Skeletal muscle satellite cell (primary cell): ENCODE measurements around the gene NPPC.
"Not testable (repeated sequence)": the region's sequence is repeated elsewhere in the genome, so short reads cannot be mapped to it uniquely, and the experiment has no call there.

Source experiments
- H3K27me3 ChIP-seq: 2 replicates; pipeline ENCODE4 v1.7.0; 2013; ENCODE audit warnings: low read length; ENCODE audit not compliant: control insufficient read depth, insufficient read depth
- H3K36me3 ChIP-seq: 2 replicates; pipeline ENCODE4 v1.7.0; 2013; ENCODE audit warnings: mild to moderate bottlenecking, control low read depth, low read length; ENCODE audit not compliant: insufficient read depth
- H3K4me1 ChIP-seq: 2 replicates; pipeline ENCODE4 v1.7.0; 2013; ENCODE audit warnings: low read length; ENCODE audit not compliant: control insufficient read depth, insufficient read depth
- H3K4me2 ChIP-seq: 2 replicates; pipeline ENCODE4 v1.7.0; 2013; ENCODE audit warnings: mild to moderate bottlenecking, low read length
- H3K4me3 ChIP-seq: 2 replicates; pipeline ENCODE4 v1.7.0; 2013; ENCODE audit warnings: low read length
- H3K9ac ChIP-seq: 2 replicates; pipeline ENCODE4 v1.7.0; 2013; ENCODE audit warnings: mild to moderate bottlenecking, low read depth, low read length, moderate library complexity
- H3K9me3 ChIP-seq: replicated peaks from 2 replicates; pipeline ENCODE4 v1.7.0; 2013; ENCODE audit warnings: mild to moderate bottlenecking, control low read depth, low read length

The NPPC gene

DNA sequence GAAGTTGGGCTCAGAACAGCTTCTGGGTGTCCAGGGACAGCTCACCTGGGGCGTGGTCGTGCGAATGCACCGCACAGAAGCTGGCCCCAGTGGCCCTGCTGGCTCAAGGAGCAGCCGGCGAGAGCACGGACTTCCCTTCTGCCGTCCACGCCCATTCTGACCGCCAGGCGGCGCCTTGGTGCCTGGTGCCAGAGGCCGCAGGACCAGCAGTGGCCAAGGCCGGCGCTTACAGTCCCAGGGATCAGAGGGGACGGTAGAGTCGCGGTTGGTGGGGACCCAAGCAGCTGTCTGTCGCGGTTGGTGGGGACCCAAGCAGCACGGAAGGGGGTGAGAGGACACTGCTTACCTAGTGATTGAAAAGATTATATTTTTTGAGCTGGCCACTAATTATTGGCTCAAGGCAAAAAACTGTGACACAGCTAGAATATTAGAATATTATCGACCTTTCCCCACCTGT lies 25.7 kb downstream of the NPPC start:
- Histone ChIP-seq H3K4me2 (peak overlapping the region; percentile 37), H3K9me3 (no peaks in the 10 kb centered on the region), H3K9ac (no peak overlapping the region), H3K27me3 (peaks cover 28% of the 10 kb centered on the region), H3K36me3 (no peaks in the 10 kb centered on the region), H3K4me3 (no peak overlapping the region), H3K4me1 (no peaks in the 10 kb centered on the region)

DNA sequence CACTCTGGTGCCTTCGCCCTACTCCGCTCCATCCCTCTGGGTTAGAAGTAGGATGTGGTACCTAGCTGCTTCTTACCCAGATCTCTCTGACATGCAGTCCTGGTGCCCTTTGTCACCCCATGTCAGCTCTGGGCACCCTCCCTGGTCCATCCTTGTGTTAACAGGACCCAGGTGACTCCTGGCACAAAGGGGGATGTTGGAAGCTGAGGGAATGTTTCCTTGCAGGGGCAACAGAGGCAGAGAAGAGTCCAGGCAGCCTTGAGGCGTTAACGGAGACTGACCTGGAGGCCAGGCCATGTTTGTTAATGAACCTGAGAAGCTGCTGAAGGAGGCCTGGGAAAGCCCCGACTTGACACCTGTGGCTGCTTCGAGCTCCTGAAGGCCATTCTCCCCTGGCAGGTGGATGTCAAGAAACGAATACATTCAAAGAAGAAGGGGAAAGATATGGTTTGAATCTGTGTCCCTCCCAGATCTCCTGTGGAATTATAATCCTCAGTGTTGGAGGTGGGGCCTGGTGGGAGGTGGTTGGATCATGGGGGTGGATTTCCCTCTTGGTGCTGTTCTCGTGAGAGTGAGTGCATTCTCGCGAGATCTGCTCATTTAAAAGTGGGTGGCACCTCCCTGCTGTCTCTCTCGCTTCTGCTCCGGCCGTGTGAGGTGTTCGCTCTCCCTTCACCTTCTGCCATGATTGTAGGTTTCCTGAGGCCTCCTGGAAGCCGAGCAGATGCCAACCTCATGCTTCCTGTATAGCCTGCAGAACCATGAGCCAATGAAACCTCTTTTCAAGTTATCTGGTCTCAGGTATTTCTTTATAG lies 31.4 kb downstream of the NPPC start:
- H3K36me3 ChIP-seq: no peaks in the 10 kb centered on the region
- no peaks in the 10 kb centered on the region for H3K4me1 ChIP-seq
- H3K9ac ChIP-seq: no peak overlapping the region
- no peak overlapping the region for H3K4me2 ChIP-seq
- H3K27me3 ChIP-seq: peaks cover 42% of the 10 kb centered on the region
- no peak overlapping the region for H3K4me3 ChIP-seq
- H3K9me3 ChIP-seq: no peaks in the 10 kb centered on the region

DNA sequence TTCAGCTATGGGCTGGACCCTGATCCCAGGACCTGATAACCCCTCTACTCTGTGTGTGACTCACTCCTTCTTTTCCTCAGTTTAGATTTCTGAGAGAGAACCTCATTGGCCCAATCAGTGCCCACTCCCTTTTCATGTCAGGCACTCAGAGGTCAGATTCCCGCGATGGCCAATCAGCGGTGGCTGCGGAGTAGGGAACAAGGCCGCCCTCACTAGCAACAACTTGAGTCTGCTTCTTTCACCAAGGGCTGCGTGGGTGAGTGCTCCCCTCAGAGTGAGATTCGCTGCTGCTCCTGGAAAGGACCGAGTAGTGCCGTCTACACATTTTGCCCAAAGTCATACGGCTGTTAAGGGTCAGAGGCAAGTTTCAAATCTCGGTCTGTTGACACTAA lies 34.7 kb downstream of the NPPC start:
- Histone ChIP-seq H3K9ac (no peak overlapping the region), H3K4me2 (no peak overlapping the region), H3K9me3 (no peaks in the 10 kb centered on the region), H3K4me1 (no peaks in the 10 kb centered on the region), H3K36me3 (no peaks in the 10 kb centered on the region), H3K4me3 (no peak overlapping the region), H3K27me3 (peaks cover 42% of the 10 kb centered on the region)

DNA sequence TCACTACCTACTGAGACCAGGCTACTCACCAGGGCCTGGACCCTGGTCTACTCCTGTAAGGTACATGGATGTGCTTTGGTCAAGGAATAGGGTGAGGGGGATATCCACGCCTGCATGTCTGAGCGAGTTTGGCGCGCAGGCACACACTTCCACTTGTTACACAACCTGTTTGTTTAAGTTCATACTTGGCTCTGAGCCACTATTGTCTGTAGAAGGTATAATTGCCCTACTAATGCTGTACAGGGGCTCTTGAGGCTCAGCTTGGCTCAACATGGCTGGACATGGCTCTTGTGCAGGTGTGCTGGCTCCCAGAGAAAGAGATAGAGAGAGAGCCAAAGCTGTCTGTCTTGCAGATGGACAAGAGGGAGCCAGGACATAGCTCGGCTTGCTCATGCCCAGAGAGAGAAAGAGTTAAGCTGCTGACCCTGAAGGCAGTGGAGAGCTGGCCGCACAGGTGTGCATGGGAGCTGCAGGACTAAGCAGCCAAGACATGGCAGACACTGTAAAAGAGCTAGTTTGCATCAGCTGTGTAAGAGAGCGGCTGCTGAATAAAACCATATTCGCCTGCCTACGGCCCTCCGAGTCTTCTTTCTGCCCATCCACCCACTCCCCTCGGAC lies 35.2 kb downstream of the NPPC start:
- no peak overlapping the region for H3K4me2 ChIP-seq
- H3K27me3 ChIP-seq: peaks cover 47% of the 10 kb centered on the region
- no peak overlapping the region for H3K4me3 ChIP-seq
- no peaks in the 10 kb centered on the region for H3K36me3 ChIP-seq
- H3K9ac ChIP-seq: no peak overlapping the region
- H3K4me1 ChIP-seq: no peaks in the 10 kb centered on the region
- no peaks in the 10 kb centered on the region for H3K9me3 ChIP-seq

DNA sequence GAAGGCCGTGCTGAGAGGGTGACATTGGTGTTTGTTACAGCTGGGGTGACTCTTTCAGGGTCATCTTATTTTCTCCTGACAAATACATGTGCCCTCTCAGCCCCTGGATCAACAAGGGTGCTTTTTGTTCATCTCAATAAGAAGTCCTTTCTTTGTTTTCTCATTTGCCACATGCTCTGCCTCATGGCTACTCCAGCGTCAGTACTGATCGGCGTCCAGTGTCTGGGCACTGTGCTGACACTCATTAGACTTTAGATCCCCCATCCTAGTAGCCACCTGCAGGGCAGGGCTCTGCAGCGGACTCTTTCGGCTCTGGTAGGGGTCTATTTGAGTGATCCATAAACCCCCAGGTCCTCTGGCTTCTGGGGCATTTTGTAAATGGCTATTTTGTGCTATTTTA lies 38.4 kb downstream of the NPPC start:
- Histone ChIP-seq H3K4me2 (no peak overlapping the region), H3K9me3 (no peaks in the 10 kb centered on the region), H3K27me3 (peaks cover 53% of the 10 kb centered on the region), H3K9ac (no peak overlapping the region), H3K36me3 (no peaks in the 10 kb centered on the region), H3K4me1 (no peaks in the 10 kb centered on the region), H3K4me3 (no peak overlapping the region)

DNA sequence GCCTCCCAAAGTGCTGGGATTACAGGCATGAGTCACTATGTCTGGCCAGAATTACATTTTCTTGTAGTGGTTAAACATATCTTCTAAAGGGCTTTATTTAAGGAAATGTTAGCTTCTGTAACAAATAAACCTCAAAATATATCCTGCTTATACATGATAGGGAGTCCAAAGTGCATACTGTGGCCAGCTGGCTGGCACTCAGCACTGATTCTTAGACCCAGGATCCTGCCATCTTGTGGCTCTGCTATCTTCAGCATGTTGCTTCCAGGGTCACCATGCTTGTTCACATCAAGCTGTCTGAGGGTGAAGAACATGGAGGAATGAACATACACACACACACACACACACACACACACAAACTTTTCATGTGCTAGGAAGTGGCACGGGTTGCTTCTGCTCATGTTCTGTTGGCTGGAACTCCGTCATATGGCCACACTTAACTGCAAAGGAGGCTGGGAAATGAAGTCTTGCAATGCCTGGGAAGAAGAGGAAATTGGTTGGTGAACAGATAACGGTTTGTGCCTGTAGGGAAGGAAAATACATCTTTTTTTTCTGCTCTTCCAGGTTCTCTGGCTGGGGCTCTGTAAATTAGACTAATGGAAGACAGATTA lies 40.0 kb downstream of the NPPC start:
- Histone ChIP-seq H3K4me1 (no peaks in the 10 kb centered on the region), H3K36me3 (no peaks in the 10 kb centered on the region), H3K4me3 (no peak overlapping the region), H3K9me3 (no peaks in the 10 kb centered on the region), H3K9ac (no peak overlapping the region), H3K4me2 (no peak overlapping the region), H3K27me3 (peaks cover 48% of the 10 kb centered on the region)

DNA sequence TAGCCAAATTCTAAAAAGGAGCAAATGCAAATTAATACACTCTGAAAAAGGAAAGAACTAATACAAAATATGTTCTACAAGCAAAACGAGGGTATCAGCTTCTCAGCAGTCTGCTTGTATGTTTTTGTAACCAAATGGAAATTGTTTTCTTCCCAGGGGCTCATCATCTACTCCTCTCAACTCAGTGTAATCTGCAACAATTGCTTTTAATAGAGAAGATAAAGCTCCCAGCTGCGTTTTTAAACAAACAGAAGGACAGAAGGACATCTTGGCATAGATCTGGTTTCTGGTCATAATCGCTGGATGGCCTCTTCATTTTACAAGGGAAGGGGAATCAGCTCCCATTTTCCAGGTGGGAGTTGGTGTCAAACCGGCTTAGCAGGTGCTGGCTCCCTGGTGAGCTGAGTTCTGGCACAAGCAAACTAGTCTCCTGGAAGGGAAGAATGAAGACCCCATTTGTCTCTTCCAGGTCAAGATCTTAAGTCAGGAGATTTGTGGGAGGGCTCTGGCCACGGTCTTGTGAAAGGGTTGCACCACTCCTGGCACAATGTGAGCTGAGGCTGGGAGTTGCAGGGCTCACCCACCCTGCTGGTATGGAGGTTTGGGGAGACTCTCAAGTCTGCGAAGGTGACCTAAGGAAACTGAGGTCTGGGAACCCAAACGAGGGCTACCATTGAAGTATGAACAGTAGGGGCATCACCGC lies 41.6 kb downstream of the NPPC start:
- Histone ChIP-seq H3K9me3 (no peaks in the 10 kb centered on the region), H3K4me2 (no peak overlapping the region), H3K27me3 (peaks cover 53% of the 10 kb centered on the region), H3K36me3 (no peaks in the 10 kb centered on the region), H3K4me1 (no peaks in the 10 kb centered on the region), H3K4me3 (no peak overlapping the region), H3K9ac (no peak overlapping the region)

DNA sequence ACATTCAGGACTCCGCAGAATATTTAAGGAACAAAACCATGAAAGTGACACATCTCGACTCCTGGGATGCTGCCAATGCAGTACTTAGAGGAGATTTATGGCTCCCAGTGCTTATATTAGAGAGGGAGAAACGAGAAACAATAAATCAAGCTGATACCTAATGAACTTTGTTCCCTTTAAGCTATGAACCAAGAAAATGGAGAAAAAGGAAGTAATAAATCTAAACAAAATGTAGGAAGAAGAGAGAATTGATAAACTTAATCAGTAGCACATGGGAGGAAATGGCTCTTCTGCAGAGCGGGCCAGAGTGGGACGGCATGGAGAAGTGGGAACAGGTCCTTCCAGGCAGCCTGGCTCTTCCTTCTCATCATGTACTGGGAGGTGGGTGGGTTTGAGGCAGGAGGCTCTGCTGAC lies 42.7 kb downstream of the NPPC start:
- no peaks in the 10 kb centered on the region for H3K4me1 ChIP-seq
- no peak overlapping the region for H3K9ac ChIP-seq
- no peaks in the 10 kb centered on the region for H3K36me3 ChIP-seq
- H3K4me3 ChIP-seq: no peak overlapping the region
- no peak overlapping the region for H3K4me2 ChIP-seq
- H3K27me3 ChIP-seq: peaks cover 53% of the 10 kb centered on the region
- no peaks in the 10 kb centered on the region for H3K9me3 ChIP-seq

DNA sequence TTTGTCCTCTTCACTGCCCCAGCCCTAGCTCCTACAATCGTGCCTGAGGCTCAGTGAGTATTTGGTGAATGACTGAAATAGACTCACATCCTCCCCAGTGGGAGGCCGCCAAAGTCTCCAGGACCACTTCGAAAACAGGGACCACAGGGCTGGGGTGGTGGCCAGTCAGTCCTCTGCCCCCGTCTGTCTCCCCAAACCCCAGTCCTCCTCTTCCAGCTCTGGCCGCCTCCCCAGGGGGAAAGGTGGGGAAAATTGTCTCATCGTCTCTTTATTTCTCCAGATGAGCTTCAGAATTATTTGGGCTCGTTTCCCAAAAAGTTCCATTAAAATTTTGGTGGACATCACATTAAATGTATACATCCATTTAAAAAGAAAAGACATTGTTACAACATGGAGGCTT lies 43.5 kb downstream of the NPPC start:
- Histone ChIP-seq H3K27me3 (peaks cover 49% of the 10 kb centered on the region), H3K4me3 (no peak overlapping the region), H3K4me2 (no peak overlapping the region), H3K4me1 (no peaks in the 10 kb centered on the region), H3K36me3 (no peaks in the 10 kb centered on the region), H3K9ac (no peak overlapping the region), H3K9me3 (no peaks in the 10 kb centered on the region)

DNA sequence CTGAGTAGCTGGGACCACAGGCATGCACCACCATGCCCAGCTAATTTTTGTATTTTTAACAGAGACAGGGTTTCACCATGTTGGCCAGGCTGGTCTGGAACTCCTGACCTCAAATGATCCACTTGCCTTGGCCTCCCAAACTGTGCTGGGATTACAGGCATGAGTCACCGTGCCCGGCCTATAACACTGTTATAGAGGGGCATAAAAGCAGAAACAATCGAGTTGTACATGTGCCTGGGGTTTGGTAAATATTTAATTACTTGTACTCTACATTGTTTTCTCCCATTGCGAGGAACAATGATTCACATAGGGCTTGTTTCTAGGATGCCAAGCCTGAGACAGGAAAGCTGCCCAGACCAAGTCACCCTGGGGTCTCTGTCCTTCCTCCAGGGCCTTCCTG lies 45.8 kb downstream of the NPPC start:
- not testable (repeated sequence) for H3K36me3 ChIP-seq

DNA sequence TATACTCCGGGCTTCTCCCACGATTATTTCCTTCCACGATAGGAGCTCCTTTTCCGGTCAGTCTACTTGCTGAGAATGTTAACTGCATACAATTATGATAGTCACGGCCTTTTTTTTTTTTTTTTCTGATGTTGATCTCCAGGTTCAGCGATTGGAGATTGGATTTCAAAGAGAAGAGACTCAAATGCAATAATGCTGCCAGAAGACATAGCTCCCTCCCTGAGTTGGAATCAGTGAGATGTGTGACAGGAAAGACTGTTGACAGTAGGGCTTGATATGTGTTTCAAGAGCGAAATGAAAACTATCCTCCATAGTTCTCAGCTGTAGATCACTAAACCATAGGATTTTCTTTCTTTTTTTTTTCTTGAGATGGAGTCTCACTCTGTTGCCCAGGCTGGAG lies 47.0 kb downstream of the NPPC start:
- no peak overlapping the region for H3K4me2 ChIP-seq
- H3K9me3 ChIP-seq: no peaks in the 10 kb centered on the region
- H3K36me3 ChIP-seq: no peaks in the 10 kb centered on the region
- no peak overlapping the region for H3K9ac ChIP-seq
- no peaks in the 10 kb centered on the region for H3K4me1 ChIP-seq
- no peak overlapping the region for H3K4me3 ChIP-seq
- H3K27me3 ChIP-seq: peaks cover 27% of the 10 kb centered on the region

More for the DNA sequence above, 45.8 kb downstream of the NPPC start:
- not testable (repeated sequence) for H3K4me1 ChIP-seq, H3K4me2 ChIP-seq, H3K9me3 ChIP-seq, H3K9ac ChIP-seq, H3K4me3 ChIP-seq
- H3K27me3 ChIP-seq: peaks cover 37% of the 10 kb centered on the region
